Measurements from ENCODE around the gene CEP128. TPM values are rescaled to one million over a fixed set of nuclear protein-coding genes. Genes with fewer than 3 reads are reported as not detected.
"Not testable (repeated sequence)": the region's sequence is repeated elsewhere in the genome, so short reads cannot be mapped to it uniquely, and the experiment has no call there.

The CEP128 gene
- polyA plus RNA-seq, 1 donor = 3.4 TPM

DNA sequence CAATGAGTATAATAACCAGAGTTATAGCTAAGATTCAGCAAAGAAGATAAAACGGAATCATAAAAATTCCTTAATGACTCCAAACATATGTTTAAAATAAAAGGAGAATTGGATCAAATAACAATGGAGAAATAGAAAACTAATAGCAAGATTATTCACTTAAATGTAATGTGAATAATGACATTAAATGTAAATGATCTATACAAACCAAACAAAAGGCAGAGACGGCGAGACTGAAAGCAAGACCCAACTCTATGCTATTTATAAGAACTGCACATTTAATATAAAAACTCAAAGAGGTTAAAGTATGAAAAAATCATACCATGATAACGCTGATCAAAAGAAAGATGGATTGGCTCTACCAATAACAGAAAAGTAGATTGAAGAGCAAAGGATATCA is 10.0 kb upstream of the CEP128 start:
- no peak for DNase-seq

DNA sequence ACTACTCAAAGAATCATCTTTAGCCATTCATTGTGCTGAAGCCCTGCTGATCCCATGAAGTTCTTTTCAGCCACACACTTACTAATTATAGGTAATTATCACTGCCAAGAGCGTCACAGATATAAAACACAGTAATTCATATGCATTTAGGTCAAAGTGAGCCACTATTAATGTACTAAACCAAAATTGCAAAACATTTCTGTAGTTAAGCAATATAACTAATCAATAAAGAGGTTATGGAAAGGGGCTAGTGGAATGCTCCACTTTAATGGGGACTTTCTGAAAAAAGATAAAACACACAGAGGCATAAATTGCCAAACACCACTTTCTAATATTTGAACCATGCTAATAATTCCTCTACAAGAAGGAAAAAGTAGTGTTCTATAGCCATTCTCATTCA is 6.8 kb upstream of the CEP128 start:
- no peak for DNase-seq

DNA sequence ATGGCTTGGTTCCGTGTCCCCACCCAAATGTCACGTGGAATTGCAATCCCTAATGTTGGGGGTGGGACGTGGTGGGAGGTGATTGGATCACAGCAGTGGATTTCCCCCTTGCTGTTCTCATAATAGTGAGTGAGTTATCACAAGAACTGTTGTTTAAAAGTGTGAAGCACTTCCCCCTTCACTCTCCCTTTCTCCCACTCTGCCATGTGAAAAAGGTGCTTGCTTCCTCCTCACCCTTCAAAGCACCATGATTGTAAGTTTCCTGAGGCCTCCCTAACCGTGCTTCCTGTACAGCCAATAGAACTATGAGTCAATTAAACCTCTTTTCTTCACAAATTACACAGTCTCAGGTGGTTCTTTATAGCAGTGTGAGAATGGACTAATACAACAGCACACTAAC is 5.3 kb upstream of the CEP128 start:
- DNase-seq = no peak

DNA sequence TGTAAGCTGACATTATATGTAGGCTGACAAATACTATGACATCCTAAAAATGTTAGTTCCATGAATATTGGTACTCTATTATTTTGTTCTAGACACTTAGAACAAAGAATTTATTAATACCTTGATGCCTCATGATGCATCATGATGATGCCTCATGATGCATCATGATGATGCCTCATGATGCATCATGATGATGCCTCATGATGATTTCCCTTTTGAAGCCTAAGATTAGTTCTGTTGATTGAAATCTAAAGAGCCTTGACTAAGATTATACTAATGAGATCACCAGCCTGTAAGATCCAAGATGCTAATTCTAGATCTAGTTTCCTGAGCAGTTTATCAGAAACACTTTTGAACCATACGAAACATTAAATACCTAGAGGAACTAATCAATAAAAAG is 4.6 kb upstream of the CEP128 start:
- no peak for DNase-seq

DNA sequence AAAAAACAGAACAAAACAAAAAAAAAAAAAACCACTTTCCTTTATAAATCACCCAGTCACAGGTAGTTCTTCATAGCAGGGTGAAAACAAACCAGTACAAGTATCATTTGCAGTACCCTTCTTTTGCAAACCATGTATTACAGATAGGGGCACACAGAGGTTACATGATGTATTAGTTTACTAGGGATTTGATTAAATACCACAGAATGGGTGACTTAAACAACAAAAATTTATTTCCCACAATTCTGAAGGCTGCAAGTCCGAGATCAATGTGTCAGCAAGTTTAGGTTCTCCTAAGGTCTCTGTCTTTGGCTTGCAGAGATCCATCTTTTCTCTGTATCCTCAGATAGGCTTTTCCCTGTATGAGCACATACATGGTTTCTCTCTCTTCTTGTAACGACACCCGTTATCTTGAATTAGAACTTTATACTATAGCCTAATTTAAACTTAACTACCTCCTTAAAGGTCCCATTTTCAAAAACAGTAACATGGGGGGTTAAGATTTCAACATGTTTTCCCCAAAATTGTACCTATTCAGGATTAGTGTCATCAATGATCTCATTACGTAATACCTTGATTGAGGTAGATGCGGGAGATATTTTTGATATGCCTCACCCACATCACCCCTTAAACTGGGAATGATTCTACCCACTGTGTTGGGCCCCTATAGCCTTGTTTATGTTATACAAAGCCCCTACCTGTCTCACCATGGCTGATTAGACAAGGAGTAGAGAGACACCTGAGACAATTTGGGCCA is 3.5 kb upstream of the CEP128 start:
- no peak for DNase-seq

DNA sequence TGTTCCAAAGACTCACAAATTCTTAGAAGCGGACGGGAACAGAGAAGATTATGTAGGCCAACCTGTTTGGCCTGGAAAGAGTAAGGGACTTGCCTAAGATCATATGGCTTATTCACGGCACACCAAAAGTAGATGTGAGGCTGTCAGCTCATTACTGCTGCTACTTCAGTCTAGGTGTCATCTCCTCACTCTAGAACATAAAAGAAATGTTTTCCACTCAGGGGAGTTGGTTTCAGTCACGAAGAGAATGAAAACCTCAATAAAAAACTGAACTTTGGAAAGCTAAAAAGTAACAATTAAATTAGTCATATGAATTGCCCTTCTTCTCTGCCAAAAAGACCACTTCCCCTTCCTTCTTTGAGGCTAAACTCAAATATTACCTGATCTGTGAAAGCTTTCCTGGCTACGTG is 658 bp upstream of the CEP128 start:
- no peak for DNase-seq

DNA sequence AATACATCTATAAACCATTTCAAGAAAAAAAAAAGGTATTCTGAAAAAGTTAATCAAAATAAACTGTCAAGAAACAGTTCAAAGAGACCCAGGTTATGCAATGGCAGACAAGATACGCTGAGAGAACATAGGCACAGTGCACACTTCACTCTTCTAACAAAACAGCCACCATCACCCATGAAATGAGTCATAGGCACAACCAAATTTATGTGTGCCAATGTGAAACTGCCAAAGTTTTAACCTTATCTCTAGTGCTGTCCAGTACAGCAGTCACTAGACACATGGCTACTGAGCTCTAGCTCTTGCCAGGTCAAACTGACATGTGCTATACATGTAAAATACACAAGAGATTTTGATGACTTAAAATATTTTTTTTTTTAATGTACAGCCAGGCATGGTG is 1.4 kb downstream of the CEP128 start:
- DNase-seq = no peak

DNA sequence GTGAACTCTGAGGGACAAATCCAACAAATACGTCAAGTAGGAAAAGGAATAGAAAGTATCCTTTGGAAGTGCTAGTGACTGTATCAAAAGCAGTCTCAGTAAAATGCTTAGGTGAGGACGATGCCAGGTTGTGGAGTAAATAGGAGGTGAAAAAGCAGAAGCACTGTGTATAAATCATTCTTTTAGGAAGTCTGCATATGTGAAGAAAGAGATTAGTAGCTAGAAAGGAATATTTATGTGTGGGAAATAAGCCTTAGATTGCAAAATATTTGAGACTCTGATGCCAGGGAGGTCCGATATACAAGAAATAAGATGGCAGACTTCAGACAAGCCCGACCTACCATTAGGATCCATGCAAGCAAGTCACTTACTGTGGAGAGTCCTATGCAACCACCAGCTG is 7.9 kb downstream of the CEP128 start:
- DNase-seq = no peak

DNA sequence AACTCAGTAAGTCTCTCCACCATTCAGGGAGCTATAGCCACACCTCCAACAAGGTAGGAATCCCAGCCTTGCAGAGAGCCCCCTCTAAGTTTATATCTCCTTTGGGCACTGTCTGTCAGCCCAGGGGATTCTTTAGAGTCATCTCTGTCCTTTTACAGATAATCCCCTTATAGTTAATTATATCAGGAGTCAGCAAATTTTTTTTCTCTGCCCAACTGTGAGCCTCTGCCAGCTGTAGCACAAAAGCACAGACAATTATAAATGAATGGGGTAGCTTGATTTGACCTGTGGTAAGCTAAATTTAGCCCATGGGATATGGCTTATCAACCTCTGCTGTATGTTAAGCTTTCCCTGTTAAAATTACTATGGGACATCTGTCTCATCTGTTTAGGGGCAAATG is 8.3 kb downstream of the CEP128 start:
- DNase-seq = no peak

DNA sequence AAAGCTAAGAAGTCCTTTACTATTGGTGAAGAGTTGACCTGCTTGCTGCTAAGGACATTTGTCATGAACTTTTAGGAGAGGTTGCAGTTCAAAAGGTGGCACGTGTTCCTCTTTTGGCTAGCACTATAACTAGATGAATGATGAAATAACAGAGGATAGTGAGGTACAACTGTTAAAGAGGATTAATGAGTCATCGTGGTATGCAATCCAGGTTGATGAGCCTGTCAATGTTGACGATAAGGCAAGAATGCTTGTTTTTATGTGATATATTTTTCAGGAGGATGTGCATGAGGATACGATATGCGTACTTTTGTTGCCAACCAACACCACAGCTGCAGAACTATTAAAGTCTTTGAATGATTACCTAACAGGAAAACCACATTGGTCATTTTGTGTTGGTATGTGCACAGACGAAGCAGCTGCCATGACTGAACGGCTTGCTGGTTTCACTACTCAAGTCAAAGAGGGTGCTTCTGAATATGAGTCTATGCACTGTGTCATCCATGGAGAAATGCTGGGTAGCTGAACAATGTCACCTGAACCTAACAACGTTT is 10.6 kb downstream of the CEP128 start:
- DNase-seq = no peak

DNA sequence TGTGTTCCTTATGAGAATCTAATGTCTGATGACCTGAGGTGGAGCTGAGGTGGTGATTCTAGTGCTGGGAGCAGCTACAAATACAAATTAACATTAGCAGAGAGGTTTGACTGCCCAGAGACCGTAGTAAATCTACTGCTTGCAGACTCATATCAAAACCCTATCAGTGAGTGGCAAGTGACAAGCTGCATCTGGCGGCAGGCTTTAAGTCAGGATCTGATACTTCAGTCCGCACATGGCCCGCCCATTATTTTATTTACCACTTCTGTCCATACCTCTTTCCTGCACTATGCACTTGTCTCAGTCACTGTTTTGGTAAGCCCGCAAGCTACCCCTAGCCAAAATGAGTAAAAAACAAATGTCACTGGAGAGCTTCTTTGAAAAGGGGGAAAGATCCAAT is 11.4 kb downstream of the CEP128 start:
- DNase-seq = no peak

DNA sequence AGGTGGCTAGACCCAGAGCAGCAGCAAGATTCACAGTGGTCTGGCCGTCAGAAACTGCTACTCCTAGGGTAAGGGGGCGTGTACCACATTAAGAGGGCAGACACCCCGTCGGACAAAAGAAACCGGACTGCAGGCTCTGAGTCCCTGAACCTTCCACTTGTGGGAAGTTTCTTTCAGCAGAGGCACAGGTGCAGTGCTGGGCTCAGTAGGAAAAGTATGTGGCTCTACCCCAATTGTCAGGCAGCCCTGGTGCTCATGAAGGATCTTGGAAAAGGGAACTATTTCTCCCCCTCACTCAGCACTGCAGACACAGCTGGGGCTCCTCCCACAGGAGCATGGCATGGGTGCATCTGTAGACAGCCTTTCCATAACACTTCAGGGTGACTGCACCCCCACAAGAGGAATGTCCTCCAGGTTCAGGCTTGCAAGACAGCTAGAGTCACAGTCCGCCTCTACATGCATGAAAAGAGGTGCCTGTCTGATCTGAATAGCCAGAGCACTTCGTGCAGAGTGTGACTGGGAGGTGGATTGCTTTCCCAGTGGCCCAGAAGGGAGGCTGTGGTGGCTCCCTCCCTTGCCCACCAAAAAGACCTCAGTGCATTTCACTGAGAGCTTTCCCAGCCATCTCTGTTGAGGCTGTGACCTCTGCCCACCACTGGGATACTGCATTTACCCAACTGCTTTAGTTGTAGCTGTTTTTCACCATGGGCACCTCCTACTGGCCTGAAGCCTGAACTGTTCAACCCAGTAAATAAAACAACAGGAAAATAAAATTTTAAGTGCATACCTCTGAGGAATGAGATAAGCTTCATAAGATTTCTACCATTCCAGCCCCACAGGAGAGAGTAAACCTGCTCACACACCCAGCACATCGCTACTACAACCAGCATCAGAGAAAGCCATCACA is 14.2 kb downstream of the CEP128 start:
- DNase-seq = no peak

DNA sequence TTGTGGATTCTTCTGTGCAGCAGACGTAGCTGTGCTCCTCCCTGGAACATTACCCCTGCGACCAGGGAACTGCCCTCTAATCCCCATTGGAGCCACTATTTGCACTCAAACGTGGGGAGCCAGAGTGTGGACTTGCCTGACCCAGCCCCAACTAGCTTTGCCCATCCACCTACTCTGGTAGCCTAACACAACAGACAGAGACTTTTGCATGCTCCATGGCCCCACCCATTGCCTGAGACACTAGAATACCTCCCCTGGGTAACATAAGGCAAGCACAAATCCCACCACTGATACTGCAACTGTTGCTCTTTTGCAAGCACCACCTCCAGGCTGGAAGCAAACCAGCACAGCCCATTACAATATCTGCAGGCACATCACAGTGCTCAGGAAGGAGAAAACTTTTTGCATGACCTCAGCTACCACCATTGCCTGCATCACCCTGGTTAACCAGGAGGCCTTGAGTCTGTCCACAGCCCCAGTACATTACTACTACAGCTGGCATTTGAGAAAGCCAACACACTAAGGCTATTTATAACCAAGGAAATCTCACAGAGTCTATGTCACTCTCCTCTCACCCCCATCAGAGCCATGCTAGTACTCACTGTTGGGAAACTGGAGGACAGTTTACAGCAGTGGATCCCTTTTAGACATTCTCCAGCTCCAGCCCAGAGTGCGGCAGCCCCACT is 15.0 kb downstream of the CEP128 start:
- no peak for DNase-seq

DNA sequence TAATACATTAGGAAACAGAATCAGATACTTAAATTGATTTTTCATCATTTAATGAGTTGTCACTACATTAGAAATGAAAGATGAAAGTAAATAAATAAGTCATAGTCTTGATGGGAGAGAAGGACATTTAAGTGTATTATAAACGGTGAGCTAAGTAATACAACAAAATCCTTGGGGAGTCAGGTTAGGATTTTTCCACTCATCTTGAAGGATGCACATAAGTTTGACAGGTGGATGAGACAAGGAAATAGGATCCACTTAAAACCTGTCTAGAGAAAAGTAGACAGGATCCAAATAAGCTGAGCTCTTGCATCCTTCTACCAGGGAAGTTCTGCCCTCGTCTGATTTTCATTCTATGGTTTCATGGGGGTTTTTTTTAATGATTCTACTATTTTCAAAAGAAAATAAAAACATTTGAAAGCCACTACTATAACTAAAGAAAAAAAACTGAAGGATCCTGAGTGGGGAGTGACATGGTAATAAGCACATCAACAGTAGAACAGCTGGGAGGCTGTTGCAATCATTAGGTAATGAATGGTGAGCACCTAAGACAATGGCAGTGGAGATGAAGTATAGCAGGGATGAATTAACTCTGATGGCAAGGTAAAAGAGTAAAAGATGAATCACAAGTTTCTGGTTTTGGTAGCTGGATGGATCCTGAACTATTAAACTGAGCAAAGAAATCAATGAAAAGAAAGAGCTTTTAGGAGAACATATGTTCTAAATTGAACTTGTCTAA is 17.0 kb downstream of the CEP128 start:
- DNase-seq = no peak

DNA sequence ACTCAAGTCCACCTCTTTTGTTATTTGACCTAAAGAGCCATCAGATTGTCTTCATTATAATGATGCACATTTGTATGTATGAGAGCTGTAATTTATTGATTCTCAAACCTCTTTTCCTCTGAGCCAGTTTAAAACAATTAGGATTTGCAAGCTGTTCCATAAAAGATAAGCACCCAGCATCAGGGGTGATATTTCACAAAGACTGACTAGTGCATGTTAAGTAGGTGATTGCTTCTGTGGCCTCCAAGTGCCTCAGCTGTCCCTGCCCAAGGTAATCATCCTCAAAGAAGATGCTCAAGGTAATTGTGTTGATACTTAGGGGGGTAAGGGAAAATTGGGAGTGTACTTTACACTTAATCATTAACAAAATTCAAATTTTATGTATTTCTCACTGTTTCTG is 18.2 kb downstream of the CEP128 start:
- DNase-seq = no peak

DNA sequence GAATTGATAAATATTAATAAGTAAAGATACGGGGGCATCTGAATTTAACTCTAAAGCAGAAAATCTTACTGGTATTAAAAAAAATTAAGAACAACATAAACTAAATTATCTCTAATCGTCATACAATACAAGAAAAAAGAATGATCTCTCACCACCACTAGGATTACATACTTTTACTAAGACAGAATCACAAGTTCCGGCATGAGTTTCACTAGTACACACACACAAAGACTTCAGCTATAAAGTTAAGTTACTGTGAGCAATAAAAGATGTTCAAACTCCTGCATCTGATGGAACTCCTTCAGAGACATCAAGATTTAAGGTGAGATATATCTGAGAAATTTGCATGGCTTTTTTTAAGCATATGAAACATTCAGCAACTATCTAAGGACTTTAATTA is 21.9 kb downstream of the CEP128 start:
- DNase-seq = no peak

DNA sequence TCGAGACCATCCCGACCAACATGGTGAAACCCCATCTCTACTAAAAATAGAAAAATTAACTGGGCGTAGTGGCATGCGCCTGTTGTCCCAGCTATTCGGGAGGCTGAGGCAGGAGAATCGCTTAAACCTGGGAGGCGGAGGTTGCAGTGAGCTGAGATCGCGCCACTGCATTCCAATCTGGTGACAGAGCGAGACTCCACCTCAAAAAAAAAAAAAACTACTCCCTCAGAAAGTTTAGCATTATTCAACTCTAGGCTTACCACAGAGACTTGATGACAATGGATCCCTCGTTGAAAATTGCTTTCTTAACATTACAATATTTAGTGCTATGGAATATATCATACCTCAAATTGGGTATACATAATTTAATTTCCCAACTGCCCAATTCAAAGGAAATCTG is 29.5 kb downstream of the CEP128 start:
- DNase-seq = not testable (repeated sequence)

DNA sequence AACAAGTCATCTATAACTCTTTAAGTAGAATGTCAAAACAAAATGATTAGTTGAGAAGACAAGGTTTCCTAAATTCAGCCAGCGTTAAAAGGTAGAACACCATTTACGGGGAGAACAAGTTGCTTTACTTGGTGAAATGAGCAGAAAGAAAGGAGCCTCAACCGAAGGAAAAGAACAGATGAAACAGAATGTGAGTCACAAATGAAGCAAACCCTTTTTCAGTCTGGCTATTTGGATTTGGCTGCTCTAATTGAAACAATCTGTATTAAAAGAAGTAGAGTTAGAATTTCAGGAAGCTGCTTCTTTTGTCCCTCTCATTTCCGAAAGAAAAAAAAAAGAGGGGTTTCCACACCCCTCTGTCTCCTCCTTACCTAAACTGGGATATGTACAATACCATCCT is 34.6 kb downstream of the CEP128 start:
- no peak for DNase-seq

DNA sequence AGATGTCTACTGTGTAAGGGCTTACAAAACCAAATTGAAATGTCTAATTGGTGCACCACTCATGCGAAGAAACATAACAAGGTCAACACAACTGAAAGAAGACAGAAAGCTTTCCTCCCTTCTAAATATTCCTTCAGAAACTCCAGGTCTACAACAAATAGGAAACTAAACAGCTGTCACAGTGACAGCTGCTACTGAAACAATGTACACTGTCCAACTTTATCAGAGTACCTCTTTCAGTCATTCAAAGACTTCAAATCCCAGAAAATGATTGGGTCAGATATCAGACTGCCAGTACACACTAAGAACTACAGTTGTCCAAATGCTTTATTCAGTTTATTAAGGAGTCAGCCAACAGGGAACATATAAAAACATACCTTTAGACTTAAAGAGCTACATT is 35.2 kb downstream of the CEP128 start:
- no peak for DNase-seq

DNA sequence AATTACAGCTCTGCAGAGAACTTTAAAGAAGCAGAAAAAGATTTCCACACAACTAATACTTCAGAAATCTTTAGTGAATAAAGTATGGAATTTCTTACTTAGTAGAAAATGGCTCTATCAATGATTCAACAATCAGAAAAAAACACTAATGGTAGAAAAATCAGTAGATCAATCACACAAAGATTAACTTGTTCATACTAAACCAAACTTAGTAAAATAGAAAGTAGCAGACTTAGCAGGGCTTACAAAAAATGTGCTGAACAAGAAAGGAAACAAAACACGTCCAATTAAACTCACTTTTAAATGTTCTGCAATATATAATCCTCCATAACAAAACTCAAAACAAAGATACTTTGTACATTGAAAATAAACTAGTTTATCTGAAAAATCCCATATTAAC is 38.9 kb downstream of the CEP128 start:
- DNase-seq = no peak

DNA sequence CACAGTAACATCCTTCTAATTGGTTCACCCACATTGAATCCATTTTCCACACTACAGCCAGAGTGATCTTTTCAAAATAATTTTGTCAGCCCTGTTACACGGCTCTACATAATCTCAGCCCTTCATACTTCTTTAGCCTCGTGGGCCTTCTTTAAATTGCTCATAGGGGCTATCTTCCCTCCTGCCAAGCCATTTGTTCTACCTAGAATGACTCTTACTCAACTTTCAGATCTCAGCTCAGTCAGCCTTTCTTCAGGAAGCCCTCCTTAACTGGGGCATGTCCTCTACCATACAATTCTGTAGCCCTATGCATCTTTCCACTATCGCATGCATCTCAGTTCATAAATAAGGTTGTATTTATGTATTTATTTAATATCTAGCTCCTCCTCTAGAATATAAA is 39.7 kb downstream of the CEP128 start:
- DNase-seq = no peak

DNA sequence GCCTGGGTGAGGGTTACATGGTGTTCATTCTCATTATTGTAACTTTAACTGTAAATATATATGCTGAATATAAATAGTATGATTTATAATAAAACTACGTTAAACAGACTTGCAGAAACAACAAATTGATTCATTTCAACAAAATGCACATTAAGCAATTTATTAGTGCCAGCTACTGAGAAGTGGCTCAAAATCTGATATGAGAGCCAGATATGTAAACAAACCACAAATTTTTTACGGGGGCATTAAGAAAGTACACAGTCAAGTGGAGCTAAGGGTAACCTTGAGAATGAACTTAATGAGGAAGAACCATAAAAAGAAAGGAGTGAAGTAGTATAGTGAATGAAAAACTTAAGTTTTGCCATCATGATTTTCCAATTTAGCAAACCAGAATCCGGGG is 40.3 kb downstream of the CEP128 start:
- no peak for DNase-seq

All from hindlimb muscle (tissue), 1 donor.